GM18507 (cell line): ENCODE measurements around the gene MBOAT2.

Source experiments
- DNase-seq: peaks from one replicate; pipeline ENCODE4 v3.0.0; 2011; ENCODE audit warnings: low read depth; ENCODE audit not compliant: insufficient read length; ENCODE audit errors: extremely low spot score
- FAIRE-seq: peaks from 2 replicates; lab custom pipeline; 2011; peaks lifted over from hg19 to GRCh38; lab: Jason Lieb, UNC

MBOAT2 gene

DNA sequence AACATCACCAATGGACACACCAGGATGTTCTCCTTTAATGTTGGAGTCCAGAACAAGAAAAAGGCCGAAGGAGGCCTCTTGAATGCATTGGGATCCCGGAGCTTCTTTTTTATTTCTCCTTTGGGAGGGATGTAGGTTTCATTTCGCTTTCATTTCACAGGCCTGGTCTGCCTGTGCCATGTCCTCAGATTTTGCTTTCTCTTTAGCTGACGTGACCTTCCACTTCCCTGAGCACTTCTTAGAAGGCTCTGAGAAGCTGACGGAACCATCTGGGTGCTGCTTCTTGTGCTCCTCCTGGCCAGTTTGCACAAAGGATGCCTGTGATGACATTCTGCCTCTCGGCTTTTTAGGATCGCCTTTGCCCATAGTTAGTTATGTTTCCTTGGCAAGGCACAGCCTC lies 15.1 kb upstream of the MBOAT2 start:
- FAIRE-seq, result no peak
- no peak for DNase-seq

DNA sequence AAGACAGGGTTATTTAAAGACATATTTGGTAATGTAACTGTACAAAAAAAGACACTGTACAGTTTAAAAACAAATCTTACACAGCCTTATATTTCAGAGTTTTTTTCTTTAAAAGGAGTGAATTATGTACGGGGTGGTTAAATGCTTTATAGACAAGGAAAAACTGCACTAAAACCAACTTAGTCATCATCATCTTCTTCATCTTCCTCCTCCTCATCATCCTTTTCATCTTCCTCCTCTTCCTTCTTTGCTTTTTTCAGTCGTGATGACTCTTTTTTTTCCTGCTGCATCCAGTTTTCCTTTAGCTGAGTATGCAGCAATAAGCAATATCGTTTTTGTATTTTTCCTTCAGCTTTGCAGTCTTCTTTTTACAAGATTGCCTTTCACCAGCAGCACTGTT lies 14.6 kb upstream of the MBOAT2 start:
- DNase-seq (no peak), FAIRE-seq (no peak)

DNA sequence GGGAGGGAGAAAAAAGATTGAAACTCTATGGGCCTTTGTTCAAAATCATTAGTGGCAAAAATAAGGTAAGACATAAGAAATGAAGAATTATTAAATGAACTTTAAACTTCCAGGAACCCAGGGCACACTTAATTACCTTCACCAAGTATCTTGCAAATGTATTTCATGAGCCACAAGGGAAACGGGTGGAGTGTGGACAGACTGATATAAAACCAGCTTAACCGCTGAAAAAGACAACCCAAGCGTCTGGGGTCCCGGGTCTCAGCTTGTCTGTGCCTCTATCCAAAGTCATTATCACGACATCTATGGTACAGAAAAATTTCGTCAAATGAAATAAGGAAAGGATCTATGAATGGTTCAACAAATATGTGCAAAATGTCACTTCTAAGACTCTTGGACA lies 13.9 kb upstream of the MBOAT2 start:
- no peak for FAIRE-seq
- no peak for DNase-seq

DNA sequence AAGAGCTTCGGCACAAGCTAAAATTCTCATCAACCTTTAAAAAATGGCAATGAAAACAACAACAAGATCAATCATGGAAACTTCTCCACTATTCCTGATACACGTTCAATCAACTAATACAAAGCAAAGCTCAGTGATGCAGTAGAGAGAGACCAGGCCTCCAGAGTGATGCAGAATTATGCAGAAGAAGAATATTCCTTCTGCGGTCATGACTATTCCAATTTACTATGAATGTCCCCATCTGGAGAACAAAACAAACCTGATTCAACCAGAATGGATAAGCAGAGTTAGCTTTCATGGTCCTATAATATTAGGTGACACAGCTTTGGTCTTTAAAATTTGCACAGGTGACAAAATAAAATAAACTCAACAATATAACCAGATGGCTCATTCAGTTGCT lies 12.5 kb upstream of the MBOAT2 start:
- no peak for DNase-seq
- no peak for FAIRE-seq

DNA sequence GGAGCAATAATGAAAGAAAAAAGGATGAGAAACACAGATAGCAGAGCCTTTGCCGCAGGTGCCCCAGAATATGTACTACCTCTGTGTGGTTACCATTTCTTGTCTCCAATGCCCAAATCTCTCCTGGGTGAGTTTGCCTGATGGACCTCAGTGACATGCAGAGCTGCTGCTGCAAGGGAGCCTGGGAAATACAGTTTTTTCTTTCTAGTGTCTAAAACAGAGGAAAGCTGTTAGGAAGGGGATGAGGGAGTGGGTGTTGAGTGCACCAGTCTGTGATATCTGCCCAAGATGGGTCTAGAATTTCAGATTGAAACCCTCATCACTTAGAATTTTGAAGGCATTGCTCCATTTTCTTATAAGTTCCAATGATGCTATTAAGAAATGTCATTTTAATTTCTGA lies 9.9 kb upstream of the MBOAT2 start:
- FAIRE-seq, result no peak

DNA sequence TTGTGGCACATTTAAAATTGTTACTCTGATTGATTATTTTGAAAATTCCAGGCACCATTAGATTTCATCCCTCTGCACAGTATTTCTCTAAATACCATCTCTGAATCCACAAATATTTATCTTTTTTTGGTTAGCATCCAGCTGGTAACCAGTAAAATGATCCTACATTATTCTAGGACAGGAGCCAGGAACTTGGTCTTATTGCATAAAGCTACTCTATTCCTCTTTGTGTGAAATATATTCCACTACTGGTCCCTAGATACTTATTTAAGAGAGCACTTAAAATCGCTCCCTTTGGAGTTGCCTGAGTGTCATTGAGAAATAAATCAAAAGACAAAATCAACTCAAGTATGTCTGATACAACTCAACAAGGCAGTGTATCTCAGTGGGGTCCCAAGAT lies 7.4 kb upstream of the MBOAT2 start:
- no peak for FAIRE-seq
- no peak for DNase-seq

More for the DNA sequence above, 9.9 kb upstream of the MBOAT2 start:
- DNase-seq, result no peak

DNA sequence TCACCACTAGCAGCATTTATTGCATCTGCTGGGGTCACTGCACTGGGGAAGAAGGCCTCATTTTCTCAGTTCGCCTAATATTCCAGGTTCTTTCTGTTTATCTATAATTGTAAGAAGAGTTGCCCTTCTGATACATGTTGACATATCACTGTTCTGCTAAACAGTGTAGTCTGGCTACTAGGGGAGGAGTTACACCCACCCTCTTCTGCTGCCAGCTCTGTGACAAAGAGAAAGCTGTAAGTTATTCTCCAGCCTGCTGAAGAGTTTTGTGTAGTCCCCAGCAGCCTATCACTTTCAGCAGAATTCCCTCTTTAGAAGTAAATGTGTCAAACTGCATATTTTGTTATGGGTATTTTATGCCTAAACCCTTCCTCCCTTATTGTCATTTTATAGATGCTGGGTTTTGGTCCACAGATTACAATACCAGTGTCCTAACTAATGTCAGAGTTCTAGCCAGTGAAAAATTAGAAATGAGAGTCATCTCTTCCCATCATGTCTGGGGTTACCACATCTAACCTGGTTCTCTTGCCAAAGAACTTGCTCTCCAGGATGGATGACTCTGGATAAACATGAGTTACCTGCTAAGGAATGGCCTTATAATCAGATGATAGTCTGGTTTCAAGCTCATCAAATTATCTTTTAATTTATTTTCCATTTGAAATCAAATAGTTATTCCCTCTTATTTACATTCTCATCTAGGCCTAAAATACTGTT lies 5.6 kb upstream of the MBOAT2 start:
- no peak for FAIRE-seq
- DNase-seq, result no peak

DNA sequence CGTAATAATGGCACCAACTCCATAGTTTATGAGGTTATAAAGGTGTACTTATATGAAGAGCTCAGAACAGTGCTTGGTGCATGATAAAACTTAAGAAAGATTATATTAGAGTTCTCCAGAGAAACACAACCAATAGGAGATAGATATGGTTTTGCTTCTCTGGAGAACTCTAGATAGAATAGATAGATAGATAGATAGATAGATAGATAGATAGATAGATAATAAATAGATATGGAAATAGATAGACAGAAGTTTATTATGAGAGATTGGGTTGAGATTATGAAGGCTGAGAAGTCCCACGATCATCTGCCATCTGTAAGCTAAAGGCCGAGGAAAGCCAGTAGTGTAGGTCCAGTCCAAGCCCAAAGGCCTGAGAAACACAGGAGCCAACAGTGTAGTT lies 2.9 kb upstream of the MBOAT2 start:
- no peak for FAIRE-seq
- no peak for DNase-seq

DNA sequence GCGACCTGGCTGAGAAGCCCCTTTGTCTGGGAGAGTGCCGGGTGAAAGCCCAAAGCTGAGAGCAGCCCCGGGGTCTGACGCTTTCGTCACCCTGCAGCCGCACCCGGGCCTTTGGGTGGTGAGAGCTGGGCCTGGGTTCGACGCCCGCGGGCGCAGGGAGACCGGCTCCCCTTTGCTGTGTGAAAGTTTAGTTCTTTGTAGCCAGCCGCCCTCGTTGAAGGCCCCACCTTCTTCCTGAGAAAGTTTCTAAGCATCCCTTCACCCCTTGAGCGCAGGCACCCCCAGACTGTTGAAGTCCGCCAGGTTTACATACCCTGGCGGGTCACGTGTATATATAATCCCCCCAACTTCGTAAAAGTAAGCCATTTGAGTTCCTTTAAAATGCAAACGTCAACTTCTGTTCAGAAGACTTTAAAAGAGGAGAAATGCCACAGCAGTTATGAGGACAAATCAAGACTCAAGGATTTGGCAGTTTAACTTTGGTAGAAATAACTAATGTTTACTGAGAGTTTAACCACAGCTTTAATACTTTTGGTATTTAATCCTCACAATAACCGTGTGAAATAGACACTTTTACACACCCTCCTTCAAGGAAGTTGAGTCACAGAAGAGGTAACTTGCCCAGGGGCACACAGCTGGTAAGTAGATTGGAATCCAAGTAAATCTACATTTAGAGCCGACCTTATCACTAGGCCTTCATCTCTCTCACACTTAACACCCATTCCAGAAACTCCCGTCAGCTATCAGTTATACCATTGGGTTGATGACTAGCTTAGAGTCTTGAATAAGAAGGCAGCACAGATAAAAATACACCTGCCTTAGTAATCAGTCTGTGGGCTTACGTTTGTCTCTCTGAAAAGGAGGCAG lies 1.1 kb upstream of the MBOAT2 start:
- DNase-seq (no peak), FAIRE-seq (no peak)

DNA sequence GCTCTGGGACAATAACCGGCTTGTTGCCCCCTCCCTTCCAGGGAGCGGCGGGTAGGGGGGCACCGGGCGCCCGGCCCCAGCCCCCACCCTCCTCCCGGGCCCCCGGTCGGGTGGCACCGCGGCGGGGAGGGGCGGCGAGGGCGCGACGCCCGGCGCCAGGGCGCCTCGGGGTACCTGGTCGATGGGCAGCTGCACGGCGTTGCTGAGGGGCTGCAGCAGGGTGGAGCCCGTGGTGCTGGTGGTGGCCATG lies 193 bp downstream of the MBOAT2 start:
- FAIRE-seq (no peak), DNase-seq (no peak)

DNA sequence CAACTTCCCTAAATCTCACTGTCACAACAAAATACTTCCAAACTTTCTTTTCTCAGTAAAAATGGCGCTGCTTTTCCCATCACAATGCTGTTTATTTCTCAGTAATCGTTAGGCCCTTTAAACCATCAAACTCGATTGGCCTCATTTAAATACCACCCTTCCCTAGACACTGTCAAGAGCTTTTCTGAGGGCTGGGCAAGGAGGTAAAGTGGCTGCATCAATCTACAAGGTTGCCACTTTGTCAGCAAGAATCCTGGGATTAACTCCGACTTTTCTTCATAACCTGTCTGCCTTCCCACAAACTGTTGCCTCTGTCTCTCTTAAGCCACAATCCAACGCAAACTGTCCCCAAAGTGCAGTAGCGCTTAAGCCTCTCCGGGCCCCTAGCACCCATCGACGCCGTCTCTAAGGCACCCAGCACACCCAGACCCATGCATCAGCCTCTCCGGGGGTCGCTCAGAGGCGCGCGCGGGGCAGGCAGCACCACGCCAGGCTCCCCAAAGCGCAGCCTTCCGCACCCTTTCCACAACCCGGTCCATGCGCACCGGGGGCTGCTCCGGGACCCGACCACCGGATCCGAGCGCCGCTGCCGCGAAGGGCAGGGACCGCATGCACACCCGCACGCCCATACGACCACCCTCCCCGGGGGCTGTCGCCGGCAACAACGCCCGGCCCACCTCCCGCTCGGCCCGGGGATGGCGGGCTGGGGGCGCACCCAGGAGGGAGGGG lies 683 bp downstream of the MBOAT2 start:
- DNase-seq, result no peak

DNA sequence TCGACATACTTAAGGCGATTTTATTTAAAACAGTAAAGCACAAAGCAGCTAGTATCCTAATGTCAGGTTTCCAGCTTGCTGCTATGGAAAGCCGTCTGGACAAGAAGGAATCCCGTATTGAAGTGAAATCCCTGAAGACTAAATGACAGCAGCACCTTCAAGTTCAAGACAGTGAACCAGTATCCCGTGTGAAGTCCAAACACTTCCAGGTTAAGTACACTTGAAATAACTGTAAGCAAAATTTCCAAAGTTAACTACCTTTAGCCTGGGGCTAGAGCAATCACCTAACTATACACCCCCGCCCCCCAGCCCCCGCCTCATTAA lies 1.2 kb downstream of the MBOAT2 start:
- FAIRE-seq (no peak), DNase-seq (no peak)

More for the DNA sequence above, 683 bp downstream of the MBOAT2 start:
- FAIRE-seq, result no peak

DNA sequence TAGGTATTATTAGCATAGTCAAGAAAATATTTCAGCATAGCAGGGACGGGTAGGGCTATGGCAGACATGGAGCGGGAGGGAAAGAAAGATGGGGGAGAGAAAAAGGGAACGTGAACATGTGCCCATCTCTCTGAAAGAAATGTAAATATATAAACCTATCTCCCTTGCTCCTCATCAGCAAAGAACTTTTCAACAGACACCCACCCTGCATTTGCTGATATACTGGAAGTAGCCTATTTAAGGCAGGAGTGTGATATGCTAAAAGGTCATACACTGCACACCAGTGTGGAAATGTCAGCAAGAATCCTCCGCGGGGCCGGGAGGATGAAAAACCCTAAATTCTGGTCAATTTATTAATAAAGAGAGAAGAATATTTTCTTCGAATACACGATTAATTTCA lies 1.7 kb downstream of the MBOAT2 start:
- FAIRE-seq (no peak), DNase-seq (no peak)

DNA sequence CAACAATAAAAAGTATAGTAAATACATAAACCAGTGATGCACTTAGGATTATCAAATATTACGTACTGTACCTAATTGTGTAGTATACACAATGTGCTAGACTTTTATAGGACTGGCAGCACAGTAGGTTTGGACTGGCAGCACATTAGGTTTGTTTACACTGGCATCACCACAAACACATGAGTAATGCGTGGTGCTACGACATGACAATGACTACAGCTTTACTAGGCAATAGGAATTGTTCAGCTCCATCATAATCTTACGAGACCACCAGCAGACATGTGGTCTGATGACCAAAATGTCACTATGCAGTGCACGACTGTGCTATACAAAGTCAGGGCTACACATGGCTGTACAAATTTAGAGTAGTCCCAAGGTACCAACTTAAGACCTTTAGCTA lies 2.3 kb downstream of the MBOAT2 start:
- DNase-seq (no peak), FAIRE-seq (no peak)

DNA sequence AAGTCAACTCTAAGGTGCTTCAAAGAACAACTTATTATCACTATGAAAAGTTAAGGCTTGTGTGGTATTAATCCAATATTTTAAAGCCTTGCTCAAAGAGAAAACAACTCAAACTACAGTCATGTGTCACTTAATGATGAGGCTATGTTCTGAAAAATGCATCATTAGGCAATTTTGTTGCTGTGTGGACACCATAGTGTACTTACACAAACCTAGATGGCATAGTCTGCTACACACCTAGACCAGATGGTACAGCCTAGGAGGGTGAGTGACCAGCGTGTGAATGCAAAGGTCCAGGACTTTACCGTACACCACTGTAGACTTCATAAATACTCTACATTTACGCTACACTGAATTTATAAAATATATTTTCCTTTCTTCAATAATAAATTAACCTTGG lies 3.0 kb downstream of the MBOAT2 start:
- DNase-seq (no peak), FAIRE-seq (no peak)

DNA sequence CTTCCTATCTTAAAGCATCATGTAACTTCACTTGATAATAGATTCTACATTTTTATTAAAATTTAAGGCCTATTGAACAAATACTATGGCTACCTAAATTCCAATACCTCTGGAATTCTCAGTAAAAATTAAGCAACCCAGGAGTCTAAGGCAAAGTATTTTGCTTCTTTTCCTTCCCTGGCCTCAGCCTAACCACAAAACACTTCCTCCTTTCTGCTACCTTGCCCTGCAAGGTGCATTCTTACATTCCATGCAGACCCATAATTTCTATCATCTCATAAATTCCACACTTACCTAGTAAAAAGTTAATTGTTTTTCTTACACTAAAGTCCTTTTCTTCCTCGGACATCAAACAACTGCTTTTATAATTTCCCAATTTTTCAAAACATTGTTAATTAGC lies 3.7 kb downstream of the MBOAT2 start:
- DNase-seq (no peak), FAIRE-seq (no peak)

DNA sequence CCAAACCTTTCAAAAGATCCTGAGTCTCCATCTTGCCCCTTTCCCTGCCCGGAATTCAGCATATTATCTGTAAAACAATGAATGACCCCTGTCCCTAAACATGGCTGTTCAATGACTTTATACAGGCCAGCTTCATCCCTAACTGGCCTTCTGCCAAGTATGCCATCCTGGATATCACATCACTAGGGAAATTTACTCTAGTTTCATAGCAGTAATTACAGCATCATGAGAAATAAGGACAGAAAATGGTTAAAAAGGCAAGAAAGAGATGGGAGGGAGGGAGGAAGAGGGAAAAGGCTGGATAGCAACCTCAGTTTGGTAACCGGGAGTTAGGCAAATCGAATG lies 4.4 kb downstream of the MBOAT2 start:
- no peak for DNase-seq

DNA sequence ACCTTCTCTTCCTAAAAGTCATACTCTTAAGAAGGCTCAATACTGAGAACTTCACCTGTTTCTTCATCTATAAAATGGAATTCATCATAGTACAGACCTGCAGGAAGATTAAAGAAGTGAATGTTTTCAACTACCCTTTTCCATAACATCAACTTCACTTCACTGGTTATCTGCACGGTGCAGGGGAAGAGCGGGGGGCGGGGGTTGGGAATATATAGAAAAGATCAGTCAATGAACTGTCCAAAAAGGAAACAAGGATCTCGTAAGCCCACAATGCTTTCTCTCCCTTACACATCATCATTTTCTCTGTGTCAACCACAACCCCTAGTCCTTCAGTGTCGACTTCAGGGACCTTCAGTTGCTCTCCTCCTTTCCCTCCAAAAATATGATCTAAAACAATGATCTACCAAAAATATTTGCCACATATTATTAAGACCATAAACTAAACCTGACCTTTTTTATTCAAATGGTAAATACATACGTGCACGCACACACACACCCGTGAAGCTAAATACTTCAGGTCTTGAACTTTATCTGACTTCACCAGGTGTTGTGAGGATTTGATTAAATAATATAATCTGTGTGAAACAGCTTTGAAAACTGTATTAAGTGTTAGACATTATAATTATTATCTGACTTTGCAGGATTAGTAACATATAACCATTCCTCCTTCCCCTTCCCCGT lies 4.9 kb downstream of the MBOAT2 start:
- FAIRE-seq, result no peak
- no peak for DNase-seq

More for the DNA sequence above, 4.4 kb downstream of the MBOAT2 start:
- FAIRE-seq, result no peak

DNA sequence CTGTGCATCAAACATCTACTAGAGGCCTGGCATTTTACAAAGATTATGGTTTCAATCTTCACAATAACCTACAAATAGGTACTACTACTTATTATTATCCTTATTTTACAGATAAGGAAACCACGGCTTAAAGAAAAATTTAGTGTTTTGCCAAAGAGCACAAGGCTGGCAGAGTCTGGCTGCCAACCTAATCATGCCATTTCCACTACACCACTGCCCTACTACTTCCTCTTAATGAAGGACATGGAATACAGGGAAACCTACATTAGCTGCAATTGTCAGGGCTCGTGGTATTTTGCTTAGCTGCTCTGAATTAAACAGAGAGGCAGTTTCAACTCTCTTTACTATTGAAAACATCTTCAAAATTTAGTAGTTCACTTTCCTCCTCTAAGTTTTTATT lies 5.9 kb downstream of the MBOAT2 start:
- no peak for DNase-seq
- no peak for FAIRE-seq

DNA sequence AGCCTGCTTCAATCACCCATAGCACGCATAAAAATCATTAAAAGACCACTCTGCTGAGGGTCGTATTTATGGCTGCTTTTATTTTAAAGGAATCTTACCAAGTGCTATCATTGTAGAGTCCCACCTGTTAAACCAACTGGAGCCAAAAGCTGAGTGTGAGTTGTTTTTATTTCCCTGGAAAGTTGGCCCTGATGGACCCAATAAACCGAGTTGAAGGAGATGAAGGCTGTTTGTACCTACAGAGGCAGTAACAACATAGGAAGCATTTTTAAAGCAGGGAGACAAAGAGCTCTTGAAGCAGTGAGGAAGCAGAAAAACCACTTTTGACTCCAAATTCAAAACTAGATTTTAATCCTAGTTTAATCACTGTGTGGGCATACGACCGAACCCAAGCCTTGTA lies 6.4 kb downstream of the MBOAT2 start:
- no peak for FAIRE-seq
- no peak for DNase-seq
